IPS-20b (cell line): Measurements from ENCODE around the gene POLR1A.

Source experiments
- H3K27ac ChIP-seq: one replicate; pipeline ENCODE4 v1.5.1; 2013; ENCODE audit warnings: low read length
- H3K27me3 ChIP-seq: 2 replicates; pipeline ENCODE4 v1.6.1; 2013; ENCODE audit warnings: mild to moderate bottlenecking, low read length, inconsistent platforms; ENCODE audit not compliant: insufficient read depth
- H3K36me3 ChIP-seq: 2 replicates; pipeline ENCODE4 v1.6.1; 2013; ENCODE audit warnings: low read depth, mild to moderate bottlenecking, inconsistent platforms, low read length, moderate library complexity; ENCODE audit not compliant: insufficient read depth
- H3K4me1 ChIP-seq: 2 replicates; pipeline ENCODE4 v1.6.1; 2013; ENCODE audit warnings: mild to moderate bottlenecking, control low read depth, inconsistent platforms, low read length, moderate library complexity; ENCODE audit not compliant: insufficient read depth
- H3K4me3 ChIP-seq: 2 replicates; pipeline ENCODE4 v1.5.1; 2013; ENCODE audit warnings: mild to moderate bottlenecking, low read length, inconsistent platforms
- H3K9ac ChIP-seq: 2 replicates; pipeline ENCODE4 v1.6.1; 2013; ENCODE audit warnings: low read depth, mild to moderate bottlenecking, inconsistent platforms, low read length, moderate library complexity
- H3K9me3 ChIP-seq: 2 replicates; pipeline ENCODE4 v1.6.1; 2013; ENCODE audit warnings: mild to moderate bottlenecking, low read depth, low read length, inconsistent platforms; ENCODE audit not compliant: insufficient read depth

Gene POLR1A

DNA sequence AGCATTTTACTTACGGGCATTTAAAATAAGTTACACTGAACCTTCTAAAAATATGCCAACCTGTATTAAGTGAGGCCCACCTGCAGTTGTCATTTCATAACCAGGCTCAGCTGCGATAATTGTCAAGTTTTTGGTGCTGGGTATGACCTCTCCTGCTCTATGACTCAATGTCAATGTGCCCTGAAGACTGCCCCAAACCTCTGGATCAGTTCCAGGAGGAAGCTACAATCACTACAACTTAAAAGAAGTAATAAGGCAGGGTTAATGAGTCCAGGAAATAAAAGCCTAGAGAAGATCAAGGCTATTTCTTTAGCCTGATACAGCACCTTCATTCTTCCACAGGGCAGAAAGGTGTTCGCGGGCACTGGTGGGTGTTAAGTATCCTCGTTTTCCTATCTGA, 22.9 kb downstream of the POLR1A start:
- no peaks in the 10 kb centered on the region for H3K27me3 ChIP-seq
- no peaks in the 10 kb centered on the region for H3K4me1 ChIP-seq
- no peak overlapping the region for H3K9ac ChIP-seq
- no peak overlapping the region for H3K27ac ChIP-seq
- no peak overlapping the region for H3K4me3 ChIP-seq
- no peaks in the 10 kb centered on the region for H3K9me3 ChIP-seq
- peaks cover 96% of the 10 kb centered on the region for H3K36me3 ChIP-seq

- no peaks in the 10 kb centered on the region for H3K4me1 ChIP-seq
- no peaks in the 10 kb centered on the region for H3K9me3 ChIP-seq
- H3K27ac ChIP-seq, result no peak overlapping the region
- peaks cover 96% of the 10 kb centered on the region for H3K36me3 ChIP-seq
- no peaks in the 10 kb centered on the region for H3K27me3 ChIP-seq
- H3K9ac ChIP-seq, result no peak overlapping the region
- H3K4me3 ChIP-seq, result no peak overlapping the region
Measured at GRCh38 chr2:86081724-86082123, 24.0 kb downstream of the POLR1A start.

GRCh38 chr2:86079981-86080911, 25.4 kb downstream of the POLR1A start:
- peaks cover 93% of the 10 kb centered on the region for H3K36me3 ChIP-seq
- H3K4me1 ChIP-seq, result no peaks in the 10 kb centered on the region
- H3K27ac ChIP-seq, result no peak overlapping the region
- H3K4me3 ChIP-seq, result no peak overlapping the region
- no peaks in the 10 kb centered on the region for H3K27me3 ChIP-seq
- H3K9me3 ChIP-seq, result no peaks in the 10 kb centered on the region
- H3K9ac ChIP-seq, result no peak overlapping the region

DNA sequence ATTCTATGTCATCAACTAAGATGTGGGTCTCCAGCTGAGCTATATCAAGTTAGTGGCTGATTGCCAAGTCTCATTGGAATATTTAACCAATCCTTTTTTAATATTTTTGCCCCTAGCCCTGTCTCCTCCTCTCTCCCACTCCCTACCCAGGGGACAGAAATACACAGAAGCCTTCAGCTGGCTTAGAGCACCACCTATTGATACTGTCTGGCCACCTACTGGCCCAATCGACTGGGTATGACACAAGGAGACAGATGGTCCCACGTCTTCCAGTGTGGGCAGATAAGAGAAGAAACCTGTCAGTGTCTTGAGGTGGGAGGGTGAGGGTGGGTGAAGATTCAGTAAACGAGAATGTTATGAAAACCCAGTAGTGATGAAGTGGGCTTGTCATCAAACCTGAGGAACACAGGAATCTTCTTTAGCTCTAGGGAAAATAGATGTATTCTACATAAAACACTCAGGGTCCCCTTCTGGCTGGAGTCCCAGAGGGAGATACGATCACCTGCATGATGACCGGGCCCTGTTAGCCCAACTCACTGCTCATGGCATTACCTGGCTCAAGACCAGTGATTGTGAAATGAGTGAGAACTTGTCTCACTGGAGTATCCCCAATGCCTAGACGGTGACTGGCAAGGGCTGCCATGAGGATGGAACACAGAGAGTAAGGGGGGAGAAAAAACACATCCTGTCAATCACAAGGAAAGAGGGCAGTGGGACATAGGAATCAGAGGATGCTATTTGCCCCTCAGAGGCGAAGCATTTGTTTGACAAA, 26.7 kb downstream of the POLR1A start:
- H3K27me3 ChIP-seq, result no peaks in the 10 kb centered on the region
- peaks cover 93% of the 10 kb centered on the region for H3K36me3 ChIP-seq
- H3K9me3 ChIP-seq, result no peaks in the 10 kb centered on the region
- no peaks in the 10 kb centered on the region for H3K4me1 ChIP-seq
- H3K4me3 ChIP-seq, result no peak overlapping the region
- no peak overlapping the region for H3K27ac ChIP-seq
- no peak overlapping the region for H3K9ac ChIP-seq

- no peaks in the 10 kb centered on the region for H3K27me3 ChIP-seq
- H3K9me3 ChIP-seq, result no peaks in the 10 kb centered on the region
- H3K9ac ChIP-seq, result no peak overlapping the region
- no peak overlapping the region for H3K27ac ChIP-seq
- H3K4me3 ChIP-seq, result no peak overlapping the region
- no peaks in the 10 kb centered on the region for H3K4me1 ChIP-seq
- peaks cover 98% of the 10 kb centered on the region for H3K36me3 ChIP-seq
Measured at GRCh38 chr2:86075886-86076285, 29.8 kb downstream of the POLR1A start.

- Histone ChIP-seq H3K36me3 (peaks cover 98% of the 10 kb centered on the region), H3K4me3 (no peak overlapping the region), H3K27ac (no peak overlapping the region), H3K4me1 (no peaks in the 10 kb centered on the region), H3K9ac (no peak overlapping the region), H3K9me3 (no peaks in the 10 kb centered on the region), H3K27me3 (no peaks in the 10 kb centered on the region)
Measured at GRCh38 chr2:86074811-86075210, 30.9 kb downstream of the POLR1A start.

DNA sequence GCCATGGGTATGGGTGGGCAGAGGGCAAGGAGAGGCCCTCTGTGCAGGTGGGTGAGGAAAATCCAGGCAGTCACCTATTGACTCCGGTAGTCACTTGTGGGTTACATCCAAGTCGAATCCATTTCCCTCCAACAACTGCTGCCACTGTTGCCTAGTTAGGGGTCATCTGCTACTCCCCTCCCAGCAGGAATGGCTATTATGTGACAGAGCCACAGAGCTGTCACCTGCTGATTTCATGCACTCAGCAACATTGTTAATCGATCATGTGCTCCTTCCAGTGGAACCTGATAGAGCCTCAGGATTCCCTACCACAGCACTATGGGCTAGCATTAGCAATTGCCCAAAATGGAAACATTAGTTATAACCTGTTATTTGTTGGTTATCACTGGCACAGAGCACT, 31.4 kb downstream of the POLR1A start:
- Histone ChIP-seq H3K9ac (no peak overlapping the region), H3K4me3 (no peak overlapping the region), H3K27me3 (no peaks in the 10 kb centered on the region), H3K36me3 (peaks cover 98% of the 10 kb centered on the region), H3K9me3 (no peaks in the 10 kb centered on the region), H3K4me1 (no peaks in the 10 kb centered on the region), H3K27ac (no peak overlapping the region)

DNA sequence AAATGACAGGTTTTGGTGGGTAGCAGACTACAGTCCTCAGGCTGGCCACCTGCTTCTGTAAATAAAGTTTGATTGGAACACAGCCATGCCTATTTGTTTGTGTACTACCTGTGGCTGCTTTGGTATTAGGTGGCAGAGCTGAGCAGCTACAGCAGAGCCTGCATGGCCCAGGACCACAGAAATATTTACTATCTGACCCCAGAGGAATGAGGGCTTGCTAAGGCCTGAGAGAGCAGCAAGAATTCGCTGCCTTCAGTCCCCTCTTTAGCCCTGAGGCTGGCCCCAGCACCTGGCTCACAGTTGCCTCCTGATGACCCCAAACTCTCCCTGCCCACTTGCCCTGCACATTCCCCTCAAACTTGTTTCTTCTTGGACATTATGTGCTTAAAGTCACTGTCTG, 32.5 kb downstream of the POLR1A start:
- Histone ChIP-seq H3K4me1 (no peaks in the 10 kb centered on the region), H3K4me3 (no peak overlapping the region), H3K27me3 (no peaks in the 10 kb centered on the region), H3K9me3 (no peaks in the 10 kb centered on the region), H3K36me3 (peaks cover 97% of the 10 kb centered on the region), H3K27ac (no peak overlapping the region), H3K9ac (no peak overlapping the region)

DNA sequence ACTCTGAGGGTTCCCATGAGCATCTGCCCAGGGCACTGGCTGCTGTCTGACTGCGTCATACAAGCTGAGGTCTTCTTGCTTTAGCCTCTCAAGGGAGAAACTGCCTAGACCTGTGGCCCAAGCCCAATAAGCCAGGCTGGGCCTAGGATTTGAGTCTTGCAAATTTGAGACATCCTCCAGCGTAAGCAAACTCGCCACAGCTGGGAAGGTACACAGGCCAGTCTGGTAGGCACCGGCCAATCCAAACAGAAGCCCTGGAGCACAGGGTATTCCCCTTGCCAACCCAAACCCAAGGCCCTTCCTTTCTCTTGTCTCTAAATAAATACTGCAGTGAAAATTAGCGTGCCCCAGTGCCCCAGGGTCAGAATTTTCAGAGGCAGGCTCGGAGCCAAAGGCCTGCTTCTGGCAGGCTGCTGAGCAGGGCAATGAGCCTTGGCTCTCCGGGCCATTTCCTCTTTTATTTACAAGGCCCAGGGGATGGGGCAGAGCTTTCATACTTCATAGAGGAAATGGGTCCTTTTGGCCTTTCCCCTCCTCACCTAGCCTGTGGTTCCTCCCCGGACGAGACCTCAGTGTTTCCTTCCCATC, 33.3 kb downstream of the POLR1A start:
- H3K9me3 ChIP-seq, result no peaks in the 10 kb centered on the region
- no peak overlapping the region for H3K4me3 ChIP-seq
- H3K9ac ChIP-seq, result no peak overlapping the region
- H3K36me3 ChIP-seq, result peaks cover 97% of the 10 kb centered on the region
- no peak overlapping the region for H3K27ac ChIP-seq
- no peaks in the 10 kb centered on the region for H3K27me3 ChIP-seq
- no peaks in the 10 kb centered on the region for H3K4me1 ChIP-seq

DNA sequence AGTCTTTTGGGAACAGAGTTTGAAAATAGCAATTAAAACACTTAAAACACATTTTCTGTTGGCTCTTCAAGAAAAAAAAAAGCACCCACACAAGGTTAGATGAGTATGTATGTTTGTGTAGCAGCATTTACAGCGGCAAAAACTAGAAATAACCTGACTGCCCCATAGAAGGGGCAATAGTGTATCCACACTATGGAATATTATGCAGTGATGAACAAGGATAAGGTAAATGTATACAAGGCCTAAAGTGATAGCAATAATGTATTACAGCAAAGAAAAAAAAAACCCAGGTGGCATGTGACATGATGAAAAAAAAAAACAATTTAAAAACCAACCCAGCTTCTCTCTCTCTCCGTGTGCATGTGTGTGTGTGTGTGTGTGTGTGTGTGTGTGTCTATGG, 34.8 kb downstream of the POLR1A start:
- H3K27ac ChIP-seq, result no peak overlapping the region
- no peak overlapping the region for H3K4me3 ChIP-seq
- no peaks in the 10 kb centered on the region for H3K27me3 ChIP-seq
- no peaks in the 10 kb centered on the region for H3K9me3 ChIP-seq
- H3K9ac ChIP-seq, result no peak overlapping the region
- no peaks in the 10 kb centered on the region for H3K4me1 ChIP-seq
- H3K36me3 ChIP-seq, result peaks cover 97% of the 10 kb centered on the region

- H3K36me3 ChIP-seq, result peaks cover 99% of the 10 kb centered on the region
- no peaks in the 10 kb centered on the region for H3K9me3 ChIP-seq
- H3K4me1 ChIP-seq, result no peaks in the 10 kb centered on the region
- no peak overlapping the region for H3K4me3 ChIP-seq
- H3K27ac ChIP-seq, result no peak overlapping the region
- no peaks in the 10 kb centered on the region for H3K27me3 ChIP-seq
- no peak overlapping the region for H3K9ac ChIP-seq
Measured at GRCh38 chr2:86069783-86070339, 35.8 kb downstream of the POLR1A start.
